Raji (cell line): ENCODE data around the gene KRAS.

Experiments
- POLR2A ChIP-seq: IDR thresholded peaks from 2 replicates; pipeline ENCODE4 v1.6.1; 2011; ENCODE audit warnings: low read depth, low read length, control low read depth; ENCODE audit not compliant: insufficient read depth

The KRAS gene

DNA sequence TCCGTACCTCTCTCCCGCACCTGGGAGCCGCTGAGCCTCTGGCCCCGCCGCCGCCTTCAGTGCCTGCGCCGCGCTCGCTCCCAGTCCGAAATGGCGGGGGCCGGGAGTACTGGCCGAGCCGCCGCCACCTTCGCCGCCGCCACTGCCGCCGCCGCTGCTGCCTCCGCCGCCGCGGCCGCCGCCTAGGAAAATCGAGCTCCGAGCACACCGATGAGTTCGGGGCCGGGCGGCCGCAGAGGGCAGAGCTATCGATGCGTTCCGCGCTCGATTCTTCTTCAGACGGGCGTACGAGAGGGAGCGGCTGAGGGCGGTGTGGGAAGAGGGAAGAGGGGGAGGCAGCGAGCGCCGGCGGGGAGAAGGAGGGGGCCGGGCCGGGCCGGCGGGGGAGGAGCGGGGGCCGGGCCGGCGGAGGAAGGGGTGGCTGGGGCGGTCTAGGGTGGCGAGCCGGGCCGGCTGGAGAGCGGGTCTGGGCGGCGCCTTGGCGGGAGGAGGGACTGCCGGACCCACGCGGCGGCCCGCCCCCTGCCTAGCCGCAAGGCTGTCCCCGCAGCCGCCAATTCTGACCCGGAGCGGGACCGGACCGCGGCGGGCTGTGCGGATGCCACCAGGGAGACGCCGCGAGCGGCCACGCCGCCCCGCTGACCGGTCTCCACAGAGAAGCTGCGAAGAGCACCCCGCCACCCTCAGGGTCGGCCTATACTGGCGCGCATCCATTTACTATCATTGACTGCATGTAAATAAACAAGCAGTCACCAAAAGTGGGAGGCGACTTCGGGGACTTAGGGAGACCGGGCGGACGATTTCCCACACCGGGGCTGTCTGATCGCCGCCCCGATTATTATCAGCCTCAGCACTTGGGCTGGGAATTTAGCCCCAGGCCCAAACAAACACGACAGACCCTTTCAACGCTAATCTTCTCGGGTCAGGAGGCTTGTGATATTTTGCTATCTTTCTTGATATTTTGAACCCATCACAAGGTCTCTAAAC, at the start of gene KRAS:
Gene KRAS, minus strand, starts transcription at position 186 of the 987 bp plus-strand sequence.
- peak; percentile 64 for TF ChIP-seq POLR2A

DNA sequence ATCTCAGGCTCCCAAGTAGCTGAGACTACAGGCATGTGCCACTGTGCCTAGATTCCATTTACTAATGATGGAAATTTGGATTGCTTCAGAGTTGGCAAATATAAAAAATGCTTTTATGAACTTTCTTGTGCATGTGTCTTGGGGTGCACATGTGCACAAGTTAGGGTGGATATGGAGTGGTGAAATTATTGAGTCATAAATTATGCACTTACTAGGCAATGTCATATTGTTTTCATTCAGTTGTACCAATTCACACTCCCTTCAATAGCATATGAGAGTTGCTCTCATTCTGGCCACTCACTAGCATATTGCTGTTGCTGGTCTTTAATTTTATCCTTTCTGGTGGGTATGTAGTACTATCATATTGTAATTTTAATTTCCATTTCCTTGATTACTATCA, 45.7 kb upstream of the KRAS start:
- TF ChIP-seq POLR2A: no peak

GRCh38 chr12:25295361-25295760, 44.6 kb upstream of the KRAS start:
- no peak for TF ChIP-seq POLR2A

GRCh38 chr12:25293653-25294052, 42.9 kb upstream of the KRAS start:
- TF ChIP-seq POLR2A: no peak

GRCh38 chr12:25287610-25288009, 36.9 kb upstream of the KRAS start:
- no peak for TF ChIP-seq POLR2A

- TF ChIP-seq POLR2A: no peak
Observed at GRCh38 chr12:25286837-25287236, 36.1 kb upstream of the KRAS start.

- no peak for TF ChIP-seq POLR2A
Observed at GRCh38 chr12:25284024-25284423, 33.3 kb upstream of the KRAS start.

- no peak for TF ChIP-seq POLR2A
Observed at GRCh38 chr12:25283006-25283405, 32.3 kb upstream of the KRAS start.

DNA sequence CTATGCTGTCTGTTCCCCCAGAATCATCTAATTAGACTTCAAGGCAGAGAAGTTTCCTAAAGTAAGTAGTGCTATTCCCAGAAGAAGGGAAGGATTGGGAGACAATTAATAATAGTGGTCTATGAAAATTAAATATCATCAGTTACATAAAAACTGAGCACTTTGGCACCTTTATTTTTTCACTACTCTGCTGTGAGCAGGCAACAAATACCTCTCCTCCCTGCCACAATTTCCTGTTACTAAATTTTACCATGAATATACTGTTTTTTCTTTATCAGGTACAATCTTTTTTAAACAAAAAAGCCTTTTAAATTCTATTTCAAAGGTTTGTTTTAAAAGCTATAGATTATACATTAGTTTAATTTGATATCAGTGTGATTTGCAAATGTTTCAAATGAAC, 29.4 kb upstream of the KRAS start:
- no peak for TF ChIP-seq POLR2A

DNA sequence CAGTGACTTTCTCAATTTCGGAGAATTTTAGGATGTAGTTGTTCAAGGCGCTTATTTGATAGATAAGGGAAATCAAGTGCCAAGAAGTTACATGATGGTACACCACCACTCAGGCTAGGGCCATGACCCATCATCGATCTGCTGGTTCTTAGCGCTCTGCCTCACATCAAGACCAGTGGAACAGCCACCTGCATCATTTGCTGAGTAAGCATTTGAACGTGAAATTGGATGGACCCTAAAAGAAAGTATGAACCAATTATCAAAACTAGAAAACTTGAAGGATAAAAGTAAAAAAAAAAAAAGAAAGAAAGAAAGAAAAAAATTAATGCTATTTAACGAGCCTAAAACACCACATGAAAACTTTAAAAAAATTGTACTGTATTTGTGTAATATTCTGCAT, 27.5 kb upstream of the KRAS start:
- TF ChIP-seq POLR2A: no peak

DNA sequence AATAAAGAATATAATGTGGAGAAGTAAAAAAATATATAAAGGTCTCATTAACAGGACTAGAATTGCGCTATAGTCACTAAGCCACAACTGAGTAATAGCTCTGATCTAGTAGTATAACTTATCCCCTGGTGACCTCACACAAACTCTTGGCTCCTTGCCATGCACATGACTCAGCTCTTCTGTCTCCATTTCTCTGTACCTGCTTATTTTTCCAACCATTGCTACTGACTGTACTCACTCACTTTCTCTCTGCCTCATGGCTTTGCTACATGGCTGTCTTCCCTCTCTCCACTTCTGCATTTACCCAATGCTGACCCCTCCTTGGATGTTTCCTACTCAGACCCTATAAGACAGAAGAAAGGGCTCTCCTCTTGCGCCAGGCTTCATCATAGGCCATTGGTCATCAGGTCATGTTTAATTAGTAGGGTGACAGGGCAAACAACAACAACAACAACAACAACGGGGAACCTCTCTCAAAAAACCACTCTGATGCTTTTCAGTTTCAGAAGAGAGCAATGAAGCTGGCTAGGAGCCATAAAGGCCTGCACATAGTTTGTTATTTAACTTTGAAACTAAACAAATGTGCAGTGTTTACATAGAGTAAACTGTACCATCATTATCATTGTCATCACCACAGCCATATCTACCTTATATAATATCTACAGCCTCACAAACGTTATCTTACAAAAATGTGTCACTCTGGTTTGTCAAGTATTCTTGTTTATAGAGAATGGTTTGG, 25.6 kb upstream of the KRAS start:
- TF ChIP-seq POLR2A: no peak

DNA sequence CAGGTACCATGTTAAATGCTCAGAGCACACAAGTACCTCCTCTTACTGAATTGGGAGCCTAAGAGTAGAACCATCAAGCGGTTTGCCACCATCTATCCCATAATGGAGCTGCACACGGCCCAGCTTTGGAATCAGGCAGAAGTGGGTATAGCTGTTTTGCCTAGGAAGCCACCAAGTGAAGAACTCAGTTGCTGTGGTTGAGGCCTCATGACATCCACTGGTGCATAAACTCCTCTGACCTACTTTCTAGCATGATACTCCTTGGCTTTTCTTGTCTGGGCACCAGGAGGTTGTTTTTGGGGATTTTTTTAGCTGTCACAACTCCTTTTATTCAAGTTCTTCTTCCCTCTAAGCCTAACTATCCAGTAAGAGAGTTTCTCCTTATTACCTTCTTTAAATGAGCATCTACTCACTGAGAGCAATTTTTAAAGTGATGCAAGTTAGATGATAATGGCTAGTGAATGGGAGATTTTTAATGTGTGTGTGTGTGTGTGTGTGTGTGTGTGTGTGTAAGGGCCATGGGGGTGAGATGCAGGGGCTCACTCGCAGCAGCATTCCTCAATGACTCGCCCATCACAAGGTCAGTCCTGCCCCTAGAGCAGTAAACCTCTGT, 20.9 kb upstream of the KRAS start:
- no peak for TF ChIP-seq POLR2A

DNA sequence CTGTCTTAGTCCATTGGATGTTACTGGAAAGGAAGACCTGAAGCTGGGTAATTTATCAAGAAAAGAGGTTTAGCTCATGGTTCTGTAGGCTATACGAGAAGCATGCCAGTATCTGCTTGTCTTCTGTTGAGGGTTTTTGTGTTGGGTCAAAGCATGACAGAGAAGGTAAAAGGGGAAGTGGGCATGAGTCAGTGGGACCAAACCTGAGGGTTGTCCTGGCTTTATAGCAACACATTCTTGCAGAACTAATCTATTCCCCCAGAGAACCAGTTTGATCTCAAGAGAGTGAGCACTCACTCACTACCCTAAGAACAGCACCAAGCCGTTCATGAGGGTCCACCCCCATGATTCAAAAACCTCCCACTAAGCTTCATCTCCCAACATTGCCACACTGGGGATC, 19.0 kb upstream of the KRAS start:
- TF ChIP-seq POLR2A: no peak

DNA sequence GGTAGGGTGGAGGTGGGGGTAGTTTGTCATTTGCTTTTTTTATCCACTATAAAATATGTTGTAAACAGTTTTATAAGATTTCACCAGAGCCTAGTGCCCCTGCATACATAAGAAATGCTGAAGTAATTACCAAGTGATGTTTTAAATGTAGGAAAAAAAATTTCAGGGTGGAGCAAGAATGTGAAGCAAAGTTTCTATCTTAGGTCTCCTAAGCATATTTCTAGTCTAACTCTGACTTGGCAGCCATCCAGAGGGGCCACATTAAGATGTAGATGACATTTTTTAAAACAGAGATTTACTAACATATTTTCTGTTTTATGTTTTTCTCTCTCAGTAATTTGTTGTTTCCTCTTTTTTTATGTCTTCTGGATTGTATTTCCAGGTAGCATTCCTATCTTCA, 15.8 kb upstream of the KRAS start:
- no peak for TF ChIP-seq POLR2A

- no peak for TF ChIP-seq POLR2A
Observed at GRCh38 chr12:25264862-25265261, 14.1 kb upstream of the KRAS start.

- TF ChIP-seq POLR2A: no peak
Observed at GRCh38 chr12:25264114-25264513, 13.4 kb upstream of the KRAS start.

DNA sequence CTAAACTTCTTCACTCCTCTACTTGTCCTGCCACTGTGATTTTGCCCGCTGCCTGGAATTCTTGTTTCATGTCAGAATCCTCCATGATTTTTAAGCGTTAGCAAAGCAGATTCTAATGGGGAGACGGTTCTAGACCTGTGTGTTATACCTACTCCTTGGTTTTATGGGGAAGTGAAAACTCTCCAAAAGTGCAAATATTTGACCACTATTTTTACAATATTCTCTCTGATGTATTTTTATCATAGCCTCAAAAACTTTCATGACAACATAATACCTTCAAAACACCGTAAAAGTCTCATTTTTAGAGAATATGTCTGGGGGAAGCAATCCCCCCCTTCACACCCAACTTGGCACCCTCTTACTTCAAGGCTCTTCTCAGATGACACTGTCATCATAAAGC, 12.9 kb upstream of the KRAS start:
- TF ChIP-seq POLR2A: no peak
